ENCODE data around the gene MAST2.
"Not testable (repeated sequence)": the region's sequence is repeated elsewhere in the genome, so short reads cannot be mapped to it uniquely, and the experiment has no call there.

The MAST2 gene

GRCh38 chr1:45930258-45931150, 127.1 kb downstream of the MAST2 start:
- no peak for DNase-seq (ENCODE audit: low read depth in 2 of 2, low spot score in 1 of 2)

- DNase-seq (ENCODE audit: low read depth in 2 of 2, low spot score in 1 of 2): not testable (repeated sequence)
Measured at GRCh38 chr1:45932205-45932604, 128.8 kb downstream of the MAST2 start.

GRCh38 chr1:45934947-45935346, 131.5 kb downstream of the MAST2 start:
- DNase-seq (ENCODE audit: low read depth in 2 of 2, low spot score in 1 of 2): no peak

GRCh38 chr1:45938029-45938428, 134.6 kb downstream of the MAST2 start:
- DNase-seq (ENCODE audit: low read depth in 2 of 2, low spot score in 1 of 2): no peak

- no peak for DNase-seq (ENCODE audit: low read depth in 2 of 2, low spot score in 1 of 2)
Measured at GRCh38 chr1:45942411-45942810, 139.0 kb downstream of the MAST2 start.

GRCh38 chr1:45943185-45943584, 139.8 kb downstream of the MAST2 start:
- no peak for DNase-seq (ENCODE audit: low read depth in 2 of 2, low spot score in 1 of 2)

GRCh38 chr1:45945426-45945825, 142.0 kb downstream of the MAST2 start:
- DNase-seq (ENCODE audit: low read depth in 2 of 2, low spot score in 1 of 2): no peak

GRCh38 chr1:45949462-45949861, 146.1 kb downstream of the MAST2 start:
- DNase-seq (ENCODE audit: low read depth in 2 of 2, low spot score in 1 of 2): not testable (repeated sequence)

- DNase-seq (ENCODE audit: low read depth in 2 of 2, low spot score in 1 of 2): no peak
Measured at GRCh38 chr1:45952072-45952471, 148.7 kb downstream of the MAST2 start.

GRCh38 chr1:45953934-45954847, 150.8 kb downstream of the MAST2 start:
- no peak for DNase-seq (ENCODE audit: low read depth in 2 of 2, low spot score in 1 of 2)

- DNase-seq (ENCODE audit: low read depth in 2 of 2, low spot score in 1 of 2): no peak
Measured at GRCh38 chr1:45957684-45958083, 154.3 kb downstream of the MAST2 start.

- no peak for DNase-seq (ENCODE audit: low read depth in 2 of 2, low spot score in 1 of 2)
Measured at GRCh38 chr1:45958317-45958716, 154.9 kb downstream of the MAST2 start.

GRCh38 chr1:45960930-45961715, 157.7 kb downstream of the MAST2 start:
- DNase-seq (ENCODE audit: low read depth in 2 of 2, low spot score in 1 of 2): no peak

GRCh38 chr1:45961936-45962335, 158.5 kb downstream of the MAST2 start:
- DNase-seq (ENCODE audit: low read depth in 2 of 2, low spot score in 1 of 2): not testable (repeated sequence)

GRCh38 chr1:45968941-45969666, 165.7 kb downstream of the MAST2 start:
- DNase-seq (ENCODE audit: low read depth in 2 of 2, low spot score in 1 of 2): no peak

GRCh38 chr1:45969866-45970265, 166.5 kb downstream of the MAST2 start:
- no peak for DNase-seq (ENCODE audit: low read depth in 2 of 2, low spot score in 1 of 2)

- DNase-seq (ENCODE audit: low read depth in 2 of 2, low spot score in 1 of 2): no peak
Measured at GRCh38 chr1:45971335-45971734, 167.9 kb downstream of the MAST2 start.

- no peak for DNase-seq (ENCODE audit: low read depth in 2 of 2, low spot score in 1 of 2)
Measured at GRCh38 chr1:45971922-45972531, 168.6 kb downstream of the MAST2 start.

- DNase-seq (ENCODE audit: low read depth in 2 of 2, low spot score in 1 of 2): no peak
Measured at GRCh38 chr1:45972621-45973020, 169.2 kb downstream of the MAST2 start.

- no peak for DNase-seq (ENCODE audit: low read depth in 2 of 2, low spot score in 1 of 2)
Measured at GRCh38 chr1:45973121-45973520, 169.7 kb downstream of the MAST2 start.

All from stimulated activated CD8-positive, alpha-beta memory T cell treated with anti-CD3 and anti-CD28 coated beads, Interleukin-4, amount 100 ng/mL, for 4 hours (primary cell).